Measurements from ENCODE around the gene DDR2.
"Not testable (repeated sequence)": the region's sequence is repeated elsewhere in the genome, so short reads cannot be mapped to it uniquely, and the experiment has no call there.

The DDR2 gene

GRCh38 chr1:162596514-162597170 is 35.6 kb upstream of the DDR2 start:
- Histone ChIP-seq H3K9me3 (ENCODE audit: insufficient read depth, low read length, severe bottlenecking) (no peaks in the 10 kb centered on the region), H3K27ac (ENCODE audit: low read length) (no peak overlapping the region), H3K4me3 (ENCODE audit: low read depth in 1 of 2, low read length in 2 of 2) (no peak overlapping the region), H3K36me3 (ENCODE audit: insufficient read depth, low read length) (peaks cover 34% of the 10 kb centered on the region), H4K20me1 (ENCODE audit: insufficient read depth, low read length) (no peaks in the 10 kb centered on the region), H3K79me2 (ENCODE audit: insufficient read depth, low read length) (no peaks in the 10 kb centered on the region), H3K4me2 (ENCODE audit: insufficient read depth, low read length) (no peak overlapping the region), H2AFZ (ENCODE audit: low read depth, low read length) (no peak overlapping the region), H3K4me1 (ENCODE audit: insufficient read depth, low read length) (no peaks in the 10 kb centered on the region), H3K27me3 (ENCODE audit: insufficient read depth, low read length, poor library complexity) (no peaks in the 10 kb centered on the region), H3K9ac (ENCODE audit: low read depth, low read length) (no peak overlapping the region)
- TF ChIP-seq EZH2 (IDR thresholded peaks at IDR 0.05; ENCODE audit: borderline replicate concordance, low read depth, low read length, severe bottlenecking), result no peak
- no peak for TF ChIP-seq CTCF (IDR thresholded peaks at IDR 0.05; ENCODE audit: borderline replicate concordance, extremely low read depth, low read length, poor library complexity, severe bottlenecking)
- DNase-seq, result no peak
- no peak for ATAC-seq (ENCODE audit: insufficient read depth, low read depth)

- Histone ChIP-seq H2AFZ (ENCODE audit: low read depth, low read length) (no peak overlapping the region), H3K9me3 (ENCODE audit: insufficient read depth, low read length, severe bottlenecking) (no peaks in the 10 kb centered on the region), H3K27ac (ENCODE audit: low read length) (no peak overlapping the region), H3K9ac (ENCODE audit: low read depth, low read length) (no peak overlapping the region), H3K4me2 (ENCODE audit: insufficient read depth, low read length) (no peak overlapping the region), H3K36me3 (ENCODE audit: insufficient read depth, low read length) (peaks cover 21% of the 10 kb centered on the region; the same call in 1 of the 2 replicates), H3K4me3 (ENCODE audit: low read depth in 1 of 2, low read length in 2 of 2) (no peak overlapping the region), H4K20me1 (ENCODE audit: insufficient read depth, low read length) (no peaks in the 10 kb centered on the region), H3K79me2 (ENCODE audit: insufficient read depth, low read length) (no peaks in the 10 kb centered on the region), H3K4me1 (ENCODE audit: insufficient read depth, low read length) (no peaks in the 10 kb centered on the region), H3K27me3 (ENCODE audit: insufficient read depth, low read length, poor library complexity) (no peaks in the 10 kb centered on the region)
- TF ChIP-seq EZH2 (IDR thresholded peaks at IDR 0.05; ENCODE audit: borderline replicate concordance, low read depth, low read length, severe bottlenecking) (no peak), CTCF (IDR thresholded peaks at IDR 0.05; ENCODE audit: borderline replicate concordance, extremely low read depth, low read length, poor library complexity, severe bottlenecking) (no peak)
- ATAC-seq (ENCODE audit: insufficient read depth, low read depth), result no peak
- no peak for DNase-seq
Observed at GRCh38 chr1:162599451-162599850, 32.8 kb upstream of the DDR2 start.

DNA sequence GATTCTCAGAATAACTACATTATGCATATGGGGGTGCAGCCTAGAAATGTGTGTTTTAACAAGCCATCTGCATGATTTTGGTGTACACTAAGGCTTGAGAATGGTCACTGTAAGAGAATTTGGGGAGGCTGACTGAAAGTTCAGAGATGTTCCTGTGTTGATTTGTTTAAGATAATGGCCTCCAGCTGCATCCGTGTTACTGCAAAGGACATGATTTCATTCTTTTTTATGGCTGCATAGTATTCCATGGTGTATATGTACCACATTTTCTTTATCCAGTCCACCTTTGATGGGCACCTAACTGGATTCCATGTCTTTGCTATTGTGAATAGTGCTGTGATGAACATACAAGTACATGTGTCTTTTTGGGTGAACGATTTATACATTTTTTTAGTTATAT is 29.1 kb upstream of the DDR2 start:
- not testable (repeated sequence) for H4K20me1 ChIP-seq (ENCODE audit: insufficient read depth, low read length); H2AFZ ChIP-seq (ENCODE audit: low read depth, low read length); H3K27ac ChIP-seq (ENCODE audit: low read length); H3K4me1 ChIP-seq (ENCODE audit: insufficient read depth, low read length); H3K9ac ChIP-seq (ENCODE audit: low read depth, low read length); H3K4me3 ChIP-seq (ENCODE audit: low read depth in 1 of 2, low read length in 2 of 2); DNase-seq; ATAC-seq (ENCODE audit: insufficient read depth, low read depth); H3K27me3 ChIP-seq (ENCODE audit: insufficient read depth, low read length, poor library complexity); H3K4me2 ChIP-seq (ENCODE audit: insufficient read depth, low read length); H3K9me3 ChIP-seq (ENCODE audit: insufficient read depth, low read length, severe bottlenecking); H3K79me2 ChIP-seq (ENCODE audit: insufficient read depth, low read length)
- H3K36me3 ChIP-seq (ENCODE audit: insufficient read depth, low read length), result peaks cover 11% of the 10 kb centered on the region; the same call in 1 of the 2 replicates

GRCh38 chr1:162605225-162605927 is 26.9 kb upstream of the DDR2 start:
- H2AFZ ChIP-seq (ENCODE audit: low read depth, low read length), result no peak overlapping the region
- no peaks in the 10 kb centered on the region for H4K20me1 ChIP-seq (ENCODE audit: insufficient read depth, low read length)
- DNase-seq (no peak), ATAC-seq (ENCODE audit: insufficient read depth, low read depth) (no peak)
- H3K4me3 ChIP-seq (ENCODE audit: low read depth in 1 of 2, low read length in 2 of 2), result no peak overlapping the region
- H3K79me2 ChIP-seq (ENCODE audit: insufficient read depth, low read length), result no peaks in the 10 kb centered on the region
- H3K27ac ChIP-seq (ENCODE audit: low read length), result no peak overlapping the region
- no peaks in the 10 kb centered on the region for H3K27me3 ChIP-seq (ENCODE audit: insufficient read depth, low read length, poor library complexity)
- peaks cover 9% of the 10 kb centered on the region; the same call in 1 of the 2 replicates for H3K36me3 ChIP-seq (ENCODE audit: insufficient read depth, low read length)
- TF ChIP-seq CTCF (IDR thresholded peaks at IDR 0.05; ENCODE audit: borderline replicate concordance, extremely low read depth, low read length, poor library complexity, severe bottlenecking), result no peak
- TF ChIP-seq EZH2 (IDR thresholded peaks at IDR 0.05; ENCODE audit: borderline replicate concordance, low read depth, low read length, severe bottlenecking), result no peak
- no peak overlapping the region for H3K4me2 ChIP-seq (ENCODE audit: insufficient read depth, low read length)
- H3K9ac ChIP-seq (ENCODE audit: low read depth, low read length), result no peak overlapping the region
- H3K4me1 ChIP-seq (ENCODE audit: insufficient read depth, low read length), result no peaks in the 10 kb centered on the region
- no peaks in the 10 kb centered on the region for H3K9me3 ChIP-seq (ENCODE audit: insufficient read depth, low read length, severe bottlenecking)

Data from DND-41 (cell line).